Esophagus squamous epithelium (tissue), 5 donors: Measurements from ENCODE around the gene HMCN1. TPM values are rescaled to one million over a fixed set of nuclear protein-coding genes. Genes with fewer than 3 reads are reported as not detected.
"Not testable (repeated sequence)": the region's sequence is repeated elsewhere in the genome, so short reads cannot be mapped to it uniquely, and the experiment has no call there.

ENCODE experiments used
- DNase-seq: peaks from one replicate; lab custom pipeline; 2025; lab: John Stamatoyannopoulos, UW
- H3K27ac ChIP-seq, 4 donors: fragments of 200-600 bp; sonication (generic); one replicate each; pipeline ENCODE4 v1.5.1; 2016 to 2019; ENCODE audit warnings: mild to moderate bottlenecking in 1 of 4
- H3K27me3 ChIP-seq, 4 donors: fragments of 200-600 bp; sonication (generic); 1 replicate in 3 of 4; 2 replicates in 1 of 4; pipeline versions ENCODE4 v1.5.1 to v1.6.0; 2017 to 2021; ENCODE audit warnings: antibody characterized with exemption in 1 of 4
- H3K36me3 ChIP-seq, 3 donors: fragments of 200-600 bp; sonication (generic); one replicate each; pipeline ENCODE4 v1.5.1; 2016 to 2019
- H3K4me1 ChIP-seq, 3 donors: fragments of 200-600 bp; sonication (generic); one replicate each; pipeline ENCODE4 v1.5.1; 2017 to 2019
- H3K4me3 ChIP-seq, 4 donors: fragments of 200-600 bp; sonication (generic); 1 replicate in 3 of 4; 2 replicates in 1 of 4; pipeline ENCODE4 v1.5.1; 2016 to 2019; ENCODE audit warnings: mild to moderate bottlenecking in 2 of 4, moderate library complexity in 1 of 4
- H3K9me3 ChIP-seq, 3 donors: fragments of 200-600 bp; sonication (generic); one replicate each; pipeline ENCODE4 v1.5.1; 2016 to 2019
- POLR2A ChIP-seq, 4 donors: fragments of 450-650 bp; IDR thresholded peaks; one replicate each; pipeline ENCODE4 v1.6.1; 2017; ENCODE audit warnings: antibody characterized with exemption in 4 of 4, mild to moderate bottlenecking in 4 of 4, moderate library complexity in 3 of 4
- WGBS, 2 donors: methylation state at CpG; one replicate each; pipeline ENCODE4 v1.1.5; 2018; 5-methylcytosine and 5-hydroxymethylcytosine counted together
- intact Hi-C: fragments of 100-400 bp; cut with DNase I; formaldehyde crosslinking; loops from one replicate; pipeline ENCODE4 v1.15.0; 2022
- total RNA-seq, 4 donors: library from RNA; depleted of rRNA; stranded (reverse); fragments of >200 nt; gene quantifications; one replicate each; pipeline ENCODE4 v1.1.0, GENCODE V29; 2016
- TF ChIP-seq, protein P1 (sequence below), 6 experiments: fragments of 450-650 bp in 4 of 6; fragments of 200-600 bp in 2 of 6; sonication (generic) in 2 of 6; IDR thresholded peaks; one replicate each; pipeline ENCODE4 v1.5.1; 2016 to 2019; ENCODE audit warnings: antibody characterized with exemption in 6 of 6, mild to moderate bottlenecking in 4 of 6, moderate library complexity in 4 of 6
- donor health status: DM: yes; HTN: yes; CAD: no.

The HMCN1 gene
- total RNA-seq, 4 donors from 2014 or later, result 0.49 to 6.7 (median 3.3) TPM

DNA sequence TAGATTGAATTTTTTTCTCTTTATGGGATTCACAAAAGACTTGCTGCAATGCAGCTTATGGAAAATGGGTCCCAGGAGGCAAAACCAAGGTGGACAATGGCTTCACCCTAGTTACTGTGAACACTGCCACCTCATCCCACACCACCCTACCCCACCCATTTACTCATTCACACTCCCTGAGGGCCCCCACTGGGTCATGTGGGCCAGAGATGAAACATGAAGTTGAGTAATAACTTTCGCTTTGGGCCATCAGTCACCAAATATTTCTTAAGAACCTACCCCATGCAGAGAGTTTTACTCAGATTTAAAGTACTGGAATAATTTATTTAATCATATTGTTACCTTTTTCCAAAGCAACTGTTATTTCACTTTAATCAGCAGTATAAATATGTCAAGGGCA, 449.0 kb downstream of the HMCN1 start:
- Histone ChIP-seq H3K27me3 (no peaks in the 10 kb centered on the region), H3K27ac (peak overlapping the region in 1 of 4 donors; percentile 26), H3K36me3 (peaks cover 0 to 7% (median 0%) of the 10 kb centered on the region in 3 donors), H3K4me3 (no peak overlapping the region), H3K9me3 (no peaks in the 10 kb centered on the region), H3K4me1 (peaks cover 11 to 29% (median 16%) of the 10 kb centered on the region in 3 donors)
- 8 to 30% methylated on average over 1 of the region's 1 CpG for WGBS, 2 donors
- DNase-seq, result no peak
- intact Hi-C loops, result no loop called here
- TF ChIP-seq, protein P1, sequence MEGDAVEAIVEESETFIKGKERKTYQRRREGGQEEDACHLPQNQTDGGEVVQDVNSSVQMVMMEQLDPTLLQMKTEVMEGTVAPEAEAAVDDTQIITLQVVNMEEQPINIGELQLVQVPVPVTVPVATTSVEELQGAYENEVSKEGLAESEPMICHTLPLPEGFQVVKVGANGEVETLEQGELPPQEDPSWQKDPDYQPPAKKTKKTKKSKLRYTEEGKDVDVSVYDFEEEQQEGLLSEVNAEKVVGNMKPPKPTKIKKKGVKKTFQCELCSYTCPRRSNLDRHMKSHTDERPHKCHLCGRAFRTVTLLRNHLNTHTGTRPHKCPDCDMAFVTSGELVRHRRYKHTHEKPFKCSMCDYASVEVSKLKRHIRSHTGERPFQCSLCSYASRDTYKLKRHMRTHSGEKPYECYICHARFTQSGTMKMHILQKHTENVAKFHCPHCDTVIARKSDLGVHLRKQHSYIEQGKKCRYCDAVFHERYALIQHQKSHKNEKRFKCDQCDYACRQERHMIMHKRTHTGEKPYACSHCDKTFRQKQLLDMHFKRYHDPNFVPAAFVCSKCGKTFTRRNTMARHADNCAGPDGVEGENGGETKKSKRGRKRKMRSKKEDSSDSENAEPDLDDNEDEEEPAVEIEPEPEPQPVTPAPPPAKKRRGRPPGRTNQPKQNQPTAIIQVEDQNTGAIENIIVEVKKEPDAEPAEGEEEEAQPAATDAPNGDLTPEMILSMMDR (IDR thresholded peaks at IDR 0.05), result no peak
- TF ChIP-seq POLR2A (IDR thresholded peaks at IDR 0.05), result no peak

DNA sequence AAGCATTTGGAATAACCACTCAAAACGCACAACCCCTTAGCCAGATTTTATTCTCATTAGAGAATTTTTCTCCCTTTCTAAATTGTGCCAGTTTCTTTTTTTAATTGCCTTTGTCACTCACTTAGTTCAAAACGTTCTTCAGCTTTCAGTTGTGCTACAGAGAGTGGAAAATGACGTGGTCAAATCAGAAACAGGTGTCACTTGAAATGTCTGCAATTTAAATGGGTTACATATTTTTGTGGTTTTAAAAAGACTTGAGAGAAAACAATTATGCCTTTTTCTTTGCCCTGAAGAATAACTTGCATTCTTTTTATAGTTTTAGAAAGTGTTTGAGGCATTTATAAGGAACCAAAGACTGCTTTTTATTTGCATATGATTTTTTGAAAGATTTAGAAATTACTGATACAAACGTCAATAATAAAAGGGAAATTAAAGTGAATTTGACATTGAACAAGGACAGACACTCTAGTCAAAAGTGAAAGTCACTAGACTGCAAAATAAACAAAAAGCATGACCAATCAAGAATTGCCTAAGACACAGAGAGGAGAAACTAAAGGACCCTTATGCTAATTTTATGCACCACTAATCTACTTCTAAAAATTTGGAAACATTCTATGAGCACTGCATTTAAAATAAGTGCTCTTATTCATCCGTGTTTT, 449.9 kb downstream of the HMCN1 start:
- H3K9me3 ChIP-seq, result no peaks in the 10 kb centered on the region
- peak overlapping the region in 2 of 4 donors; percentile 13 to 26 for H3K27ac ChIP-seq
- intact Hi-C loops, result no loop called here
- TF ChIP-seq, protein P1 (IDR thresholded peaks at IDR 0.05), result no peak
- TF ChIP-seq POLR2A (IDR thresholded peaks at IDR 0.05), result no peak
- DNase-seq, result no peak
- H3K4me1 ChIP-seq, result peaks cover 11 to 30% (median 13%) of the 10 kb centered on the region in 3 donors
- 28 to 35% methylated on average over 5 of the region's 5 CpGs for WGBS, 2 donors
- no peak overlapping the region for H3K4me3 ChIP-seq
- no peaks in the 10 kb centered on the region for H3K27me3 ChIP-seq
- H3K36me3 ChIP-seq, result peaks cover 0 to 7% (median 0%) of the 10 kb centered on the region in 3 donors

- H3K9me3 ChIP-seq, H3K36me3 ChIP-seq, H3K4me3 ChIP-seq, H3K27me3 ChIP-seq, DNase-seq, H3K27ac ChIP-seq, intact Hi-C loops: not testable (repeated sequence)
- peaks cover 11 to 30% (median 13%) of the 10 kb centered on the region in 3 donors for H3K4me1 ChIP-seq
- WGBS, 2 donors, result 84 to 89% methylated on average over 6 of the region's 6 CpGs
Observed at GRCh38 chr1:186186251-186186650, 452.1 kb downstream of the HMCN1 start.

DNA sequence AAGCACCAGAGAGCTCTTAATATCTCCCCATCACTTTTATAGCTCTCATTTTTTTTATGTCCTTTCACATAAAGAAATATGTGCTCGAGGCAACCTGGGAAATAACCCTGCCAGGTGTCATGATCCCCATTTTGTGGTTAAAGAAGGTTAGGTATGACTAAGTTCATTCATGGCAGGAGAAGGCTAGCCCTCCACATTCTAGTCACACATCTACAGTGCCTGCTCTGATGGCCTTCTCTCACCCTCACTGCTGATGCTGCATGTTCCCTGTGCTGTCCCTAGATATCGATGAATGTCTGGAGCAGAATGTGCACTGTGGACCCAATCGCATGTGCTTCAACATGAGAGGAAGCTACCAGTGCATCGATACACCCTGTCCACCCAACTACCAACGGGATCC, 453.4 kb downstream of the HMCN1 start:
- intact Hi-C loops, result no loop called here
- WGBS, 2 donors, result 56 to 74% methylated on average over 4 to 5 of the region's 5 CpGs

DNA sequence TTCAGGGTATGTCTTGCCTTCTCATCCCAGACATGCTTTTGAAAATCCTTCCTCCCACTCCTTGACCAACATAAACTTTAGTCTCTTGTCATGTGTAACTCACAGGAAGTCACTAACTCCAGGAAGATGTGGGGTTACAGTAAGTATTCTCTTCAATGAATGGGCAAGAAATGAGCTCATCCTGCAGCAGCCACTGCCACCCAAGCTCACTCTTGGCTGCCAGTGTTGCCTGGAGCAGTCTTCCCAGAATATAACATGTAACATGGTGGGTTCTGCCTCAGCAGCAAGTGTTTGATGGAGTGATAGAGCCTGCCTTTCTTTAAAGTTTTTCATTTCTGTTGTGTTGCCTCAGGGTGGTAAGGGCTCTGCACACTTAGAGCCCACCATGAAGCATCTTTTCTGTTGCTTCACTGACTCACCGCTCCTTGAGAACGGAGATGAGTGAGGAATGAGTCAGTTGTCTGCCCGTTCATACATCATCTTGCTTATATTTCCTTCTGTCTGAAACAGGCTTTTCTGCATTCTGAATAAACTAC, 453.9 kb downstream of the HMCN1 start:
- 22 to 41% methylated on average over 3 of the region's 3 CpGs for WGBS, 2 donors
- no peak for DNase-seq
- H3K9me3 ChIP-seq, result no peaks in the 10 kb centered on the region
- H3K36me3 ChIP-seq, result peaks cover 0 to 7% (median 0%) of the 10 kb centered on the region in 3 donors
- intact Hi-C loops, result no loop called here
- no peak overlapping the region for H3K4me3 ChIP-seq
- H3K4me1 ChIP-seq, result peaks cover 8 to 26% (median 11%) of the 10 kb centered on the region in 3 donors
- TF ChIP-seq POLR2A (IDR thresholded peaks at IDR 0.05), result no peak
- TF ChIP-seq, protein P1 (IDR thresholded peaks at IDR 0.05), result no peak
- no peaks in the 10 kb centered on the region for H3K27me3 ChIP-seq
- peak overlapping the region in 1 of 4 donors; percentile 32 for H3K27ac ChIP-seq

More for the DNA sequence above, 453.4 kb downstream of the HMCN1 start:
- H3K36me3 ChIP-seq, result peaks cover 0 to 7% (median 0%) of the 10 kb centered on the region in 3 donors
- DNase-seq, result no peak
- H3K27me3 ChIP-seq, result no peaks in the 10 kb centered on the region
- TF ChIP-seq, protein P1 (IDR thresholded peaks at IDR 0.05), result no peak
- TF ChIP-seq POLR2A (IDR thresholded peaks at IDR 0.05), result no peak
- H3K27ac ChIP-seq, result peak overlapping the region in 1 of 4 donors; percentile 32
- no peak overlapping the region for H3K4me3 ChIP-seq
- H3K9me3 ChIP-seq, result no peaks in the 10 kb centered on the region
- H3K4me1 ChIP-seq, result peaks cover 11 to 30% (median 13%) of the 10 kb centered on the region in 3 donors
